SW480 (cell line): ENCODE results near the gene COA1.
"Not testable (repeated sequence)": the region's sequence is repeated elsewhere in the genome, so short reads cannot be mapped to it uniquely, and the experiment has no call there.

Experiments
- DNase-seq: peaks from one replicate; pipeline ENCODE4 v3.0.0-alpha.2; 2016; ENCODE audit warnings: low spot score

Gene COA1

DNA sequence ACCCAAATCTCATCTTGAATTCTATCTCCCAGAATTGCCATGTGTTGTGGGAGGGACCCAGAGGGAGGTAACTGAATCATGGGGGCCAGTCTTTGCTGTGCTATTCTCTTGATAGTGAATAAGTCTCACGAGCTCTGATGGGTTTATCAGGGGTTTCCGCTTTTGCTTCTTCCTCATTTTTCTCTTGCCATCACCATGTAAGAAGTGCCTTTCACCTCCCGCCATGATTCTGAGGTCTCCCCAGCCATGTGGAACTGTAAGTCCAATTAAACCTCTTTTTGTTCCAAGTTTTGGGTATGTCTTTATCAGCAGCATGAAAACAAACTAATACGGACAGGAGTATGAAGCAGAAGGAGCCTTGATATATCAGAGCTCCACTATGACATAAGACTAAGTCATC lies 41.5 kb downstream of the COA1 start:
- not testable (repeated sequence) for DNase-seq

GRCh38 chr7:43686991-43687390 lies 42.3 kb downstream of the COA1 start:
- no peak for DNase-seq

- no peak for DNase-seq
Observed at GRCh38 chr7:43680736-43681135, 48.6 kb downstream of the COA1 start.

DNA sequence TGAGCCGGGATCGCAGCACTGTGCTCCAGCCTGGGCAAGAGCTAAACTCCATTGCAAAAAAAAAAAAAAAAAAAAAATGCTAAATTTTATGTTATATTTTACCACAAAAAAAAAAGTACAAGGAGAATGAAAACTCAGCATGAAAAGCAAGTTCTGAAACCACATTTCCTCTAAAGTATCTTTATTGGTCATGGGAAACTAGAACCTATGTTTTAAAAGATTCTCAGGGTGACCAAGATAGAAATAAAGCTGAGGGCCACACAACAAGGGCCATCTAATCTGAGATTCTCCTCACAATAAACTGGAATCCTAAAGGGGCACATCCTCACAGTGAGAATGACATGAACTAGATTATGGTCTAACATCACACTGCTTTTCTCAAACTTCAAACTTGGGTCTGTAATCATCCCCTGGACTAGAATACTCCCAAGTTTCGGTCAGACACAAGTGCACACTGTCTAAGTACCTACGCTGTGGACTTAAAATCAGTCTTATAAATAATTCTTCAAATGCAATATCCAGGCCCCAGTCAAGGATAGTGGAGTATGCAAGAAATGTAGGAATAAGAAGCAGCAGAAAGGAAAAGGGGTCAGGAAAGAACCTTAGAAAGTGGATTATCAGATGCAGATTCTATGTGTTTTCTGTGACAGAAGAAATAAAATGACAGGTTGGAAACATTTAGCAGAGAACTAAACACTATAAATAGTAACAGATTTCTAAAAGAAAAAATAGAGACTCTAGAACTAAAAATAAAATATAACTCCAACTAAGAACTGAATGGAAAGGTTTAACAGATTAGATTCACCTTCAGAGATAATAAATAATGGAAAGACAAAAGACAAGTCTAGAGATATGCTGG lies 49.9 kb downstream of the COA1 start:
- DNase-seq, result no peak

GRCh38 chr7:43678315-43678714 lies 51.0 kb downstream of the COA1 start:
- DNase-seq, result no peak

DNA sequence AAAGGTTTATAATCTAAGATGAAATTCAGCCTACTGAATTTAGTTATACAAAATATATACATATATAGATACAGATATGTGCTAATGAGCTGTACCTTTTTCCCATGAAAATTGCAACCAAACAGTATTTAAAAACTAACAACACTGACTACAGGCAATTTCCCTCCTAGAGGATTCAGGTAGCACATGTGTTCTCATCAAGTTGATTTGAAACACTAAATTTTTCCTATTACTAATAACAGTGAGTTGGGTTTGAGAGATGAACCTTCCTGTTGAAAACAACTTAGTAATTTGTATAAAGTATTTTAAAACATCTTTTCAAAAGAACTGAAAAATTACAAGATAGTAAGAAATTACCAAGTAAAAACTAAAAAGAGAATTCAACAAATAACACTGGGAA lies 51.5 kb downstream of the COA1 start:
- DNase-seq, result no peak

DNA sequence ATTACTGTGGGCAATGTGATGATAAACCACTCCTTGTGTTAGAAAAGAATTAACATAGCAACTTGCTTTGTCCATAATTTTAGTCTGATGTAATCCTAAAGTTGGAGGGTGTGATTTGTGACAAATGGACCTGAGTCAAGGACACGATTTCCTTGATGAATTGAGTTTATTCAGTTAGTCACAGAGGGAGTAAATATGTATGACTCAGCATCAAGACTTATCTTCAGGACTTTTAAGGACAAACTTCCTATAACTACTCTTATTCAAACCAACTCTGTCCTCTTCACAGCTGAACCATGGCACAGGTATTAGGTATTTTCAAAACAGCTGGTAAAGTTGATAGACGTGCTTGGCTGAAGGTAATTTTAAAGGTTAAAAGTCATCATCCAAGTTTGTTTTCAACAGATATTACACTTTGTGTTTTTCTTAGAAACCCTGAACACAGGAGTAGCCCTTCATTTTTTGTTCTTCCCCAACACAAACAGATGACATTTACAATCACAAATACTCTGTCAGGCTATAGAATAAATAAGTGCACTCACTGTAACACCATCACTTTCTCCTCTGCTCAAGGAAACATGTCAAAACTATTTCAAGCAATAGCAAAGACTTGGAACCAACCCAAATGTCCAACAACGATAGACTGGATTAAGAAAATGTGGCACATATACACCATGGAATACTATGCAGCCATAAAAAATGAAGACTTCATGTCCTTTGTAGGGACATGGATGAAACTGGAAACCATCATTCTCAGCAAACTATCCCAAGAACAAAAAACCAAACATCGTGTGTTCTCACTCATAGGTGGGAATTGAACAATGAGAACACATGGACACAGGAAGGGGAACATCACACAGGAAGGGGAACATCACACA lies 54.5 kb downstream of the COA1 start:
- DNase-seq, result peak; percentile 21

DNA sequence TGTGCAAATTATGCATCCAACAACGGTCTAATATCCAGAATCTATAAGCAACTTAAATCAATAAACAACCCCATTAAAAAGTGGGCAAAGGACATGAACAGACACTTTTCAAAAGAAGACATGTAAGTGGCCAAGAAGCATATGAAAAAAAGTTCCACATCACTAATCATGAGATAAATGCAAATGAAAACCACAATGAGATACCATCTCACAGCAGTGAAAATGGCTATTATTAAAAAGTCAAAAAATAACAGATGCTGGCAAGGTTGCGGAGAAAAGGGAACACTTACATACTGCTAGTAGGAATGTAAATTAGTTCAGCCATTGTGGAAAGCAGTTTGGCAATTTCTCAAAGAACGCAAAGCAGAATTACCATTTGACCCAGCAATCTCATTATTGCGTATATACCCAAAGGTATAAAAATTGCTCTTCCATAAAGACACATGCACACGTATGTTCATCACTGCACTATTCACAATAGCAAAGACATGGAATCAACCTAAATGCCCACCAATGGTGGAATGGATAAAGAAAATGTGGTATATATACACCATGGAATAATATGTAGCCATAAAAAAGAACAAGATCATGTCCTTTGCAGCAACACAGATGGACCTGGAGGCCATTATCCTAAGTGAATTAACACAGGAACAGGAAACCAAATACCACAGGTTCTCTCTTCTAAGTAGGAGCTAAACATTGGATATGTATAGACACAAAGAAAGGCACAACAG lies 55.9 kb downstream of the COA1 start:
- not testable (repeated sequence) for DNase-seq

DNA sequence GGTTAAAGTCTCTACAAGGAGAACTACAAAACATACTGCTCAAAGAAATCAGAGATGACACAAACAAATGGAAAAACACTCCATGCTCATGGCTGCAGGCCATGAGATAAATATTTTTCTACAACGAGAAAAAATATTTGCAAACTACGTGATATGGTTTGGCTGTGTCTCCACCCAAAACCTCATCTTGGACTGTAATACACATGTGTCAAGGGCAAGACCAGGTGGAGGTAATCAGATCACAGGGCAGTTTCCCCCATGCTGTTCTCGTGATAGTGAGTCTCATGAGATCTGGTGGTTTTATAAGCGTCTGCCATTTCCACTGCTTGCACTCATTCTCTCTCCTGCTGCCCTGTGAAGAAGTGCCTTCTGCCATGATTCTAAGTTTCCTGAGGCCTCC lies 57.8 kb downstream of the COA1 start:
- DNase-seq, result no peak

- no peak for DNase-seq
Observed at GRCh38 chr7:43669286-43670081, 59.8 kb downstream of the COA1 start.

DNA sequence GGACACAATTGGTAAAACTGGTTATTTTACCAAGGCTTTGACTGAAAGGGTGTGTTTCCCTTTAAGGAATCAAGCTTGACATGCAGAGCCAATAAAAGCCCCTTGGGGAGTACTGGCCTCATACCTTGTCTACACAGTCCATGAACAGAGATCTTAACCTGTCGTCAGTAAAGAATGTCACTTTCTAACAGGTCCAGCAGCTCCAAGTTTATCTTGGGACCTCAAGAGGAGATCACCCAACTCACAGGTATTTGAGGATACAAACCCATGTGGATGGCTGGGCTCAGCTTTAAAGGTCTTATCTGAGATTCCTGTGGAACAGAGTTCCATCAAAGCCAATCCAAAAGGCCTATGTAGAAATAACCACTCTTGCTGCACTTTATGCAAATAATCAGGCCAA lies 61.3 kb downstream of the COA1 start:
- DNase-seq, result no peak

- DNase-seq, result no peak
Observed at GRCh38 chr7:43666938-43667337, 62.4 kb downstream of the COA1 start.

DNA sequence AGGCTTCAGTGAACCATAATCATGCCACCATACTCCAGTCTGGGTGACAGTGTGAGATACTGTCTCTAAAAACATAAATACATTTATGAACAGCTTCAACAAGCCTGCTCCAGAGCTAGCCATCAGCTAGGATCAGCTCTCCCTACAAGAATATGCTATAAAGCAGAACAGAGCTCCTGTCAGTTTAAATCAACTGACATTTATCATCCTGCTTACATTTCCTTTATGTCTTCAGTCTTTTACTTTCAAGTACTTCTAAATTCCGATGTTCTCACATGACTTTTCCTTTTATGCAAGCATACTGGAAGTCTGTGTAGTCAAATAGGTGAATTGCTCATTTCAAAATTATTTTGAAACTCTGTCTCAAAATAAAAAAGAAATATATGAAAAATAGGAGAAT lies 64.6 kb downstream of the COA1 start:
- no peak for DNase-seq

GRCh38 chr7:43660141-43660540 lies 69.2 kb downstream of the COA1 start:
- no peak for DNase-seq

DNA sequence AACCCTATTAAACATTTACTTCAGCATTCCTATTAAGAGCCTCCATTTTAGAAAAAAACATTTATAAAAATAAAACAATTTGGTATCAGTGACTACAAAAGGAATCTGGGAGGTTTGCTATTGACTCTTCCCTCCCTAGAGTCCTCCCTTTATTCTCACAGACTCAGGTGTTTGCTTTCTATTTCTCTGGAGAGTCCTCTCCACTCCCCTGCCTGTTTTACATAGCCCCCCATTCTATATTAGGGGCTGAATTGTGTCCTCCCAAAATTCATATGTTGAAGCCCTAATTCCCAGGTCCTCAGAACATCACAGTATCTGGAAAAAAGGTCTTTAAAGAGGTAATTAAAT lies 69.8 kb downstream of the COA1 start:
- no peak for DNase-seq

DNA sequence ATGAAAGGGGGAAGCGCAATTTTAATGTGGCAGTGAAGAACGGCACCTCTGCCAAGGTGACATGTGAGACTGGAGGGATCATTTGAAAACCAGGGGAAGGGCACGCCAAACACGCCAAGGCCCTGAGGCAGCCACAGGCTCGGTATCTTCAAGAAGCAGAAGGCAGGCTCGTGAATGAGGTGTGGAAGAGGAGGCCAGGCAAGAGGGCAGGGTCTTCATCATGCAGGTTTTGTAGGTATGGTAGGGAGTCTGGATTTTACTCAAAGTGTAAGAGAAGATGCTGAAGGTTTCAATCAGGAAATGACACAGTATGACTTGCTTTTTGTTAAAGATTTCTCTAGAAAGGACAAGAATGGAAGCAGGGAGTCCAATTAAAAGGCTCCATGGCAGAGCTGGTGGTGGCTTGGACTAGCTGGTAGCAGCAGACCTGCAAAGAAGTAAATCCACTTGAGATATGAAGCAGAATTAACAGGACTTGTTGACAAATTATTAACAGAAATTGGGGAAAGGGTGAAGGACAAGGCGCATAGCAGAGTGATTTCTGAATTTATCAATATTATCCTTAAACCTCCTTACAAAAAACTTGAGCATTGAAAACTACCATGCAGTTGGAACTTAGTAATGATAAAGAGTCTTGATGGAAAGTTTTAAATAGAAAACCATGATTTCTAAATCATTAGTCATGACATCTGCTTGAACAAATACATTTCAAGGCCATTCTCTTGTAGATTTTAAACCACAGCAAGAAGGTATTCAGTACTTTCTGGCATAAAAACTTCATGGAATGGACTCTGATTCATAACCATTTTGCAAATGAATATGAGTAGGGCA lies 70.4 kb downstream of the COA1 start:
- no peak for DNase-seq

GRCh38 chr7:43656997-43657396 lies 72.3 kb downstream of the COA1 start:
- DNase-seq, result no peak

GRCh38 chr7:43655584-43655983 lies 73.7 kb downstream of the COA1 start:
- no peak for DNase-seq

GRCh38 chr7:43653891-43654504 lies 75.3 kb downstream of the COA1 start:
- DNase-seq, result no peak

- no peak for DNase-seq
Observed at GRCh38 chr7:43653466-43653865, 75.9 kb downstream of the COA1 start.
